HG02938 (cell line): ENCODE measurements around the gene CALML3.

ENCODE experiments used
- ATAC-seq: cut with Tn5 transposase; IDR thresholded peaks from one replicate; pipeline ENCODE4 v1.9.1; 2021; ENCODE audit warnings: mild to moderate bottlenecking, moderate library complexity; ENCODE audit not compliant: unreplicated experiment

The CALML3 gene

GRCh38 chr10:5506246-5506645 lies 18.5 kb upstream of the CALML3 start:
- ATAC-seq: no peak

- no peak for ATAC-seq
These were observed 17.8 kb upstream of the CALML3 start for GRCh38 chr10:5506751-5507648.

GRCh38 chr10:5507649-5508131 lies 17.1 kb upstream of the CALML3 start:
- no peak for ATAC-seq

GRCh38 chr10:5508161-5508604 lies 16.6 kb upstream of the CALML3 start:
- ATAC-seq: no peak

GRCh38 chr10:5508786-5509185 lies 16.0 kb upstream of the CALML3 start:
- ATAC-seq: no peak

- ATAC-seq: no peak
These were observed 15.5 kb upstream of the CALML3 start for GRCh38 chr10:5509236-5509635.

GRCh38 chr10:5509691-5510090 lies 15.1 kb upstream of the CALML3 start:
- ATAC-seq: no peak

- no peak for ATAC-seq
These were observed 14.3 kb upstream of the CALML3 start for GRCh38 chr10:5510281-5511072.

- ATAC-seq: no peak
These were observed 13.4 kb upstream of the CALML3 start for GRCh38 chr10:5511231-5511884.

GRCh38 chr10:5511885-5512280 lies 12.9 kb upstream of the CALML3 start:
- no peak for ATAC-seq

- no peak for ATAC-seq
These were observed 12.4 kb upstream of the CALML3 start for GRCh38 chr10:5512331-5512730.

GRCh38 chr10:5512881-5513612 lies 11.7 kb upstream of the CALML3 start:
- no peak for ATAC-seq

GRCh38 chr10:5514226-5514850 lies 10.4 kb upstream of the CALML3 start:
- ATAC-seq: no peak

GRCh38 chr10:5515948-5516761 lies 8.6 kb upstream of the CALML3 start:
- ATAC-seq: no peak

- ATAC-seq: no peak
These were observed 7.2 kb upstream of the CALML3 start for GRCh38 chr10:5517546-5517945.

GRCh38 chr10:5518143-5518542 lies 6.6 kb upstream of the CALML3 start:
- ATAC-seq: no peak

GRCh38 chr10:5519054-5519453 lies 5.7 kb upstream of the CALML3 start:
- no peak for ATAC-seq

- ATAC-seq: no peak
These were observed 1.7 kb upstream of the CALML3 start for GRCh38 chr10:5522913-5523560.
